ENCODE results near the gene PIGU.
"Not testable (repeated sequence)": the region's sequence is repeated elsewhere in the genome, so short reads cannot be mapped to it uniquely, and the experiment has no call there.

PIGU gene

GRCh38 chr20:34524426-34524825 is 152.5 kb downstream of the PIGU start:
- no peak for DNase-seq
- intact Hi-C loops (cut with DNase I): loop anchor here (5.0 kb wide), 1 partner anchor 212 kb away; no protein-coding TSS in a partner anchor

GRCh38 chr20:34522969-34523871 is 153.7 kb downstream of the PIGU start:
- peak in 7 of 10 donors; percentile 50 to 94 (median 57) for DNase-seq
- intact Hi-C loops (cut with DNase I): loop anchor here (5.0 kb wide), 1 partner anchor 211 kb away; no protein-coding TSS in a partner anchor

GRCh38 chr20:34519841-34520240 is 157.1 kb downstream of the PIGU start:
- DNase-seq: not testable (repeated sequence)
- intact Hi-C loops (cut with DNase I): loop anchor here (5.0 kb wide), 2 partner anchors 153 to 208 kb away; no protein-coding TSS in a partner anchor

GRCh38 chr20:34518863-34519262 is 158.0 kb downstream of the PIGU start:
- intact Hi-C loops (cut with DNase I): loop anchor here (5.0 kb wide), 1 partner anchor 152 kb away; no protein-coding TSS in a partner anchor
- DNase-seq: not testable (repeated sequence)

- intact Hi-C loops (cut with DNase I): loop anchor here (5.0 kb wide), 1 partner anchor 150 kb away; no protein-coding TSS in a partner anchor
- no peak for DNase-seq
Observed at GRCh38 chr20:34517114-34517505, 159.8 kb downstream of the PIGU start.

GRCh38 chr20:34516247-34517113 is 160.4 kb downstream of the PIGU start, which contains the start of gene DYNLRB1:
DYNLRB1 (plus strand) TSS chr20:34516422; CDS start chr20:34516459, 37 bp downstream.
- peak; percentile 97 to 99 (median 98) for DNase-seq
- intact Hi-C loops (cut with DNase I): loop anchor here (5.0 kb wide), 1 partner anchor 149 kb away; no protein-coding TSS in a partner anchor

GRCh38 chr20:34515484-34516246 is 161.2 kb downstream of the PIGU start:
- intact Hi-C loops (cut with DNase I): loop anchor here (5.0 kb wide), 1 partner anchor 148 kb away; no protein-coding TSS in a partner anchor

GRCh38 chr20:34514897-34515483 is 161.9 kb downstream of the PIGU start:
- DNase-seq: no peak
- intact Hi-C loops (cut with DNase I): loop anchor here (5.0 kb wide), 1 partner anchor 148 kb away; no protein-coding TSS in a partner anchor

More at GRCh38 chr20:34515484-34516246, 161.2 kb downstream of the PIGU start:
- peak in 8 of 10 donors; percentile 46 to 95 (median 68) for DNase-seq

- intact Hi-C loops (cut with DNase I); DNase-seq: not testable (repeated sequence)
Observed at GRCh38 chr20:34514034-34514433, 162.9 kb downstream of the PIGU start.

GRCh38 chr20:34512955-34513419 is 163.9 kb downstream of the PIGU start:
- intact Hi-C loops (cut with DNase I): no loop called here
- no peak for DNase-seq

GRCh38 chr20:34512266-34512954 is 164.5 kb downstream of the PIGU start:
- DNase-seq: no peak
- intact Hi-C loops (cut with DNase I): no loop called here

GRCh38 chr20:34511891-34512265 is 165.0 kb downstream of the PIGU start:
- DNase-seq: no peak
- intact Hi-C loops (cut with DNase I): no loop called here

- intact Hi-C loops (cut with DNase I): no loop called here
Observed at GRCh38 chr20:34510575-34510974, 166.3 kb downstream of the PIGU start.

More at GRCh38 chr20:34510575-34510974, 166.3 kb downstream of the PIGU start:
- no peak for DNase-seq

All from posterior cingulate gyrus (tissue), 11 donors.